Measurements from ENCODE around the gene NPHP4. TPM values are rescaled to one million over a fixed set of nuclear protein-coding genes. Genes with fewer than 3 reads are reported as not detected.
"Not testable (repeated sequence)": the region's sequence is repeated elsewhere in the genome, so short reads cannot be mapped to it uniquely, and the experiment has no call there.

Gene NPHP4
- total and polyA plus RNA-seq, 7 donors: 1.3 to 2.8 (median 1.8) TPM

DNA sequence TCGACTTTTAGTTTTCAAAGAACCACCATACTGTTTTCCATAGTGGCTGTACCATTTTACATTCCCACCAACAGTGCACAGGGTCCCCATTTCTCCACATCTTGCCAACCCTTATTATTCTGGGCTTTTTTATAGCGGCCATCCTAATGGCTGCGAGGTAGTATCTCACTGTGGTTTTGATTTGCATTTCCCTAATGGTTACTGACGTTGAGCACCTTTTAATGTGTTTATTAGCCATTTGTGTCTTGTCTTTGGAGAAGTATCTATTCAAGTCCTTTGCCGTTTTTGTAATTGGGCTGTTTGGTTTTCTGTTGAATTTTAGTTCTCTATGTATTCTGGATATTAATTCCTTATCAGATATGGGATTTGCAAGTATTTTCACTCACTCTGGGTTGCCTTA lies 31.1 kb upstream of the NPHP4 start:
- no peaks in the 10 kb centered on the region for H3K36me3 ChIP-seq (ENCODE audit: insufficient read depth in 1 of 2, low read depth in 1 of 2)
- H3K27me3 ChIP-seq (ENCODE audit: insufficient read depth in 3 of 3, low read length in 2 of 3): peaks cover 0 to 31% (median 4%) of the 10 kb centered on the region in 3 donors
- no peaks in the 10 kb centered on the region for H3K4me1 ChIP-seq
- no peak for ATAC-seq
- 78 to 82% (median 82%) methylated on average over 5 of the region's 5 CpGs for WGBS, 3 donors
- no peaks in the 10 kb centered on the region for H3K9me3 ChIP-seq
- H3K4me3 ChIP-seq: no peak overlapping the region
- intact Hi-C loops (cut with DNase I): no loop called here
- DNase-seq: no peak
- H3K27ac ChIP-seq: no peak overlapping the region
- TF ChIP-seq, protein P1, sequence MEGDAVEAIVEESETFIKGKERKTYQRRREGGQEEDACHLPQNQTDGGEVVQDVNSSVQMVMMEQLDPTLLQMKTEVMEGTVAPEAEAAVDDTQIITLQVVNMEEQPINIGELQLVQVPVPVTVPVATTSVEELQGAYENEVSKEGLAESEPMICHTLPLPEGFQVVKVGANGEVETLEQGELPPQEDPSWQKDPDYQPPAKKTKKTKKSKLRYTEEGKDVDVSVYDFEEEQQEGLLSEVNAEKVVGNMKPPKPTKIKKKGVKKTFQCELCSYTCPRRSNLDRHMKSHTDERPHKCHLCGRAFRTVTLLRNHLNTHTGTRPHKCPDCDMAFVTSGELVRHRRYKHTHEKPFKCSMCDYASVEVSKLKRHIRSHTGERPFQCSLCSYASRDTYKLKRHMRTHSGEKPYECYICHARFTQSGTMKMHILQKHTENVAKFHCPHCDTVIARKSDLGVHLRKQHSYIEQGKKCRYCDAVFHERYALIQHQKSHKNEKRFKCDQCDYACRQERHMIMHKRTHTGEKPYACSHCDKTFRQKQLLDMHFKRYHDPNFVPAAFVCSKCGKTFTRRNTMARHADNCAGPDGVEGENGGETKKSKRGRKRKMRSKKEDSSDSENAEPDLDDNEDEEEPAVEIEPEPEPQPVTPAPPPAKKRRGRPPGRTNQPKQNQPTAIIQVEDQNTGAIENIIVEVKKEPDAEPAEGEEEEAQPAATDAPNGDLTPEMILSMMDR (IDR thresholded peaks at IDR 0.05): no peak

DNA sequence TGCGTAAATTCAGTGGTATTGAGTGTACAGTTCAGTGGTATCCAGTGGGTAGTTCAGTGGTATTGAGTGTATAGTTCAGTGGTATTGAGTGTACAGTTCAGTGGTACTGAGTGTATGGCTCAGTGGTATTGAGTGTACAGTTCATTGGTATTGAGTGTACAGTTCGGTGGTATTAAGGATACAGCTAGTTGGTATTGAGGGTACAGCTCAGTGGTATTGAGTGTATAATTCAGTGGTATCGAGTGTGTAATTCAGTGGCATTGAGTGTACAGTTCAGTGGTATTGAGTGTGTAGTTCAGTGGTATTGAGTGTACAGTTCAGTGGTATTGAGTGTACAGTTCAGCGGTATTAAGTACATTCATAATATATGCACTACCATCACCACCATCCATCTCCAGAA lies 30.0 kb upstream of the NPHP4 start:
- no peak overlapping the region for H3K4me3 ChIP-seq
- H3K27ac ChIP-seq: no peak overlapping the region
- H3K36me3 ChIP-seq (ENCODE audit: insufficient read depth in 1 of 2, low read depth in 1 of 2): no peaks in the 10 kb centered on the region
- H3K27me3 ChIP-seq (ENCODE audit: insufficient read depth in 3 of 3, low read length in 2 of 3): peaks cover 0 to 31% (median 2%) of the 10 kb centered on the region in 3 donors
- DNase-seq (no peak), ATAC-seq (no peak)
- no peaks in the 10 kb centered on the region for H3K9me3 ChIP-seq
- intact Hi-C loops (cut with DNase I): no loop called here
- 95 to 98% (median 96%) methylated on average over 4 of the region's 4 CpGs for WGBS, 3 donors
- H3K4me1 ChIP-seq: no peaks in the 10 kb centered on the region
- TF ChIP-seq, protein P1 (IDR thresholded peaks at IDR 0.05): no peak

DNA sequence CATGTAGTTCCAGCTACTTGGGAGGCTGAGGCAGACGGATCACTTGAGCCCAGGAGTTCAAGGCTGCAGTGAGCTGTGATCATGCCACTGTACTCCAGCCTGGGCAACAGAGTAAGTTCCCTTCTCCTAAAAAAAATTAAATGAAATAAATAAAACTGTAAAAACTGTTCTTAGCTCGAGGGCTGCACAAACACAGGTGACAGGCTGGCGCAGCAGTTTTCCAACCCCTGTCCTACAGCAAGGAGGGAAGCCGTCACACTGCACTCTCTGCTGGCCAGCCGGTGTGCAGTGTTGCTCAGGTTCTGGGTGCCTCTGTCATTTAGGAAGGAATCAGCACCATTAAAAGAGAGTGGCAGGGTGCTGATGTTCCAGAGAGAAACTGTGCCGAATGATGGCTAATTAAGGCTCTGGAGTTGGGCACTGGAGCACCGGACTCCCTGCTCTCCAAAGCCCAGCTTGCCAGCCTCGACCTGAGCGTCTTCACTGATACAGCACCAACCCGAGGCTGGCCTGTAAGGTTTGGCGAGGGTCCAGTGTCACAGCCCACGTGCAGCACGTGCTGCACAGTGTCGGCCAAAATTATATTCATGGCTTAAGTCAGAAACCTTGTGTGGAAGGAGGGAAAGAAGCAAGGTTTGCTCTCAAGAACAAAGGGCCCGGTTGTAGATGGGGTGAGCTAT lies 27.1 kb upstream of the NPHP4 start:
- 68 to 72% (median 69%) methylated on average over 15 of the region's 15 CpGs for WGBS, 3 donors
- Histone ChIP-seq H3K4me3 (no peak overlapping the region), H3K36me3 (ENCODE audit: insufficient read depth in 1 of 2, low read depth in 1 of 2) (no peaks in the 10 kb centered on the region), H3K4me1 (no peaks in the 10 kb centered on the region), H3K9me3 (no peaks in the 10 kb centered on the region), H3K27ac (no peak overlapping the region), H3K27me3 (ENCODE audit: insufficient read depth in 3 of 3, low read length in 2 of 3) (peaks cover 0 to 7% (median 2%) of the 10 kb centered on the region in 3 donors)
- DNase-seq: no peak
- TF ChIP-seq, protein P1 (IDR thresholded peaks at IDR 0.05): no peak
- intact Hi-C loops (cut with DNase I): no loop called here
- no peak for ATAC-seq

DNA sequence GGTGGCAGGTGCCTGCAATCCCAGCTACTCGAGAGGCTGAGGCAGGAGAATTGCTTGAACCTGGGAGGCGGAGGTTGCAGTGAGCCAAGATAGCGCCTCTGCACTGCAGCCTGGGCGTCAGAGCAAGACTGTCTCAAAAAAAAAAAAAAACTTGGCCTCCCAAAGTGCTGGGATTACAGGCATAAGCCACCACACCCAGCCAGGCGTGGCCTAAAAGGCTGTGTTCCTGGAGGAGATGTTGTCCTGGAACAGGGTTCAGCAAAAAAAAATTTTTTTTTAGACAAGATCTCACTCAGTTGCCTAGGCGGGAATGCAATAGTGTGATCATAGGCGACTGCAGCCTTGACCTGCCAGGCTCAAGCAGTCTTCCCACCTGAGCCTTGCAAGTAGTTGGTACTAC lies 25.4 kb upstream of the NPHP4 start:
- H3K4me1 ChIP-seq; intact Hi-C loops (cut with DNase I); DNase-seq: not testable (repeated sequence)

DNA sequence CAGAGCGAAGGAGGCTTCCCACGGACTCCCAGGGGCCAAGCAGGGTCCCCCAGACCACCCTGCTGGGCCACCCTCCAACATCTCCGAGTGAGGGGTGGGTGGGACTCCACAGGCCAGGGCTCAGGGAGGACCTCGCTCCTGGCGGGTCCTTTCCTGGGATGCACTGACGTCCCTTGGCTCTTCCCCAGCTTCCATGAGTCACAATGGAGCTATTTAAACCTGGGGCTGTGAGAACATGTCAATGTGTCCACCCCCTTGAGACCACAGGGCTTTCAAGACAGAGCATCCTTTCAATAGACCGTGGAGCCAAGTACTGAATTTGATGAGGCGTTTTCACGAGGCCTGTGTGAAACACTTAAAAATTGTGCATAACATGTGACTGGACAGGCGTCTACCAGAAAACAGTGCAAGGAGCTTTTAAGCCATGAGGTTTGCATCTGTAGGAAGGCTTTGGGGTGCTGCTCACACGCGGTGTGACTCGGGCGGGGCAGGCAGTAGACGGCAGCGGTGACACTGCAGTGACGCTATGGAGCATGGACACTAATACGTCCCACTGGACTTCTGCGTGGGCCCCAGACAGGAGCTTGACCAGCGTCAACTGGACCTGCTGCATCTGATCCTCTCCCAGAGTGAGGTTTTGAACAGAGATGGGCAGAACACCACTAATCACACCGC lies 24.1 kb upstream of the NPHP4 start:
- no peaks in the 10 kb centered on the region for H3K36me3 ChIP-seq (ENCODE audit: insufficient read depth in 1 of 2, low read depth in 1 of 2)
- no peak overlapping the region for H3K4me3 ChIP-seq
- TF ChIP-seq, protein P1 (IDR thresholded peaks at IDR 0.05): no peak
- WGBS, 3 donors: 67 to 72% (median 71%) methylated on average over 21 of the region's 21 CpGs
- H3K4me1 ChIP-seq: no peaks in the 10 kb centered on the region
- DNase-seq: no peak
- intact Hi-C loops (cut with DNase I): no loop called here
- no peak overlapping the region for H3K27ac ChIP-seq
- no peak for ATAC-seq
- H3K9me3 ChIP-seq: no peaks in the 10 kb centered on the region
- H3K27me3 ChIP-seq (ENCODE audit: insufficient read depth in 3 of 3, low read length in 2 of 3): peaks cover 0 to 2% (median 1%) of the 10 kb centered on the region in 3 donors

More for the DNA sequence above, 25.4 kb upstream of the NPHP4 start:
- WGBS, 3 donors: 77 to 90% (median 80%) methylated on average over 7 of the region's 7 CpGs
- H3K36me3 ChIP-seq (ENCODE audit: insufficient read depth in 1 of 2, low read depth in 1 of 2); H3K4me3 ChIP-seq; H3K9me3 ChIP-seq; H3K27me3 ChIP-seq (ENCODE audit: insufficient read depth in 3 of 3, low read length in 2 of 3); ATAC-seq; H3K27ac ChIP-seq: not testable (repeated sequence)
